GM12878 (cell line): ENCODE measurements around the gene COQ5.

Experiments
- ATF7 ChIP-seq: fragments of 450-650 bp; IDR thresholded peaks from 2 replicates; pipeline ENCODE4 v1.6.1; 2016; ENCODE audit warnings: low read depth, mild to moderate bottlenecking
- BACH1 ChIP-seq: fragments of 450-650 bp; IDR thresholded peaks from 2 replicates; pipeline ENCODE4 v1.6.1; 2017; ENCODE audit warnings: mild to moderate bottlenecking, borderline replicate concordance
- CREB1 ChIP-seq: IDR thresholded peaks from 2 replicates; pipeline ENCODE4 v1.6.1; 2012; ENCODE audit warnings: low read depth, mild to moderate bottlenecking, inconsistent platforms
- EP300 ChIP-seq, 2 experiments: fragments of 150-350 bp in 1 of 2; IDR thresholded peaks; 2 replicates each; pipeline ENCODE4 v1.6.1; 2011 to 2012; ENCODE audit warnings: low read depth in 2 of 2, low read length in 2 of 2, borderline replicate concordance in 1 of 2, improper control_type of control experiment in 1 of 2, inconsistent platforms in 1 of 2; ENCODE audit not compliant: control insufficient read depth in 1 of 2
- GABPA ChIP-seq: IDR thresholded peaks from 2 replicates; pipeline ENCODE4 v1.6.1; 2014; ENCODE audit warnings: antibody characterized with exemption, low read depth, mild to moderate bottlenecking, inconsistent platforms
- SIN3A ChIP-seq: IDR thresholded peaks from 2 replicates; pipeline ENCODE4 v1.6.1; 2012; ENCODE audit warnings: low read depth, low read length, improper control_type of control experiment
- STAT3 ChIP-seq: IDR thresholded peaks from 2 replicates; pipeline ENCODE4 v1.6.1; 2011; ENCODE audit warnings: low read depth, low read length, improper control_type of control experiment
- TCF12 ChIP-seq: IDR thresholded peaks from 2 replicates; pipeline ENCODE4 v1.6.1; 2011; ENCODE audit warnings: low read depth, mild to moderate bottlenecking, low read length
- TCF7 ChIP-seq: IDR thresholded peaks from 2 replicates; pipeline ENCODE4 v1.6.1; 2014; ENCODE audit warnings: antibody characterized with exemption, borderline replicate concordance
- TF ChIP-seq, protein P1 (sequence below): IDR thresholded peaks from 2 replicates; pipeline ENCODE4 v1.6.1; 2012; ENCODE audit warnings: low read length, inconsistent platforms
- TF ChIP-seq, protein P2 (sequence below), 3 experiments: IDR thresholded peaks in 2 of 3; conservative IDR thresholded peaks in 1 of 3; 2 replicates each; pipeline ENCODE4 v1.5.1; 2011; ENCODE audit warnings: low read depth in 3 of 3, low read length in 3 of 3, mild to moderate bottlenecking in 3 of 3, control low read depth in 2 of 3, moderate library complexity in 2 of 3, inconsistent platforms in 1 of 3, mixed read lengths in 1 of 3; ENCODE audit not compliant: control insufficient read depth in 2 of 3, insufficient read depth in 1 of 3; ENCODE audit errors: extremely low read depth in 1 of 3

- TF ChIP-seq ATF7 (no peak), TCF7 (no peak), EP300 (IDR thresholded peaks at IDR 0.05; ENCODE audit: borderline replicate concordance in 1 of 2, control insufficient read depth in 1 of 2, low read depth in 2 of 2, low read length in 2 of 2) (no peak), GABPA (no peak), TCF12 (no peak), CREB1 (no peak), STAT3 (no peak), BACH1 (no peak), SIN3A (no peak)
- TF ChIP-seq, protein P1, sequence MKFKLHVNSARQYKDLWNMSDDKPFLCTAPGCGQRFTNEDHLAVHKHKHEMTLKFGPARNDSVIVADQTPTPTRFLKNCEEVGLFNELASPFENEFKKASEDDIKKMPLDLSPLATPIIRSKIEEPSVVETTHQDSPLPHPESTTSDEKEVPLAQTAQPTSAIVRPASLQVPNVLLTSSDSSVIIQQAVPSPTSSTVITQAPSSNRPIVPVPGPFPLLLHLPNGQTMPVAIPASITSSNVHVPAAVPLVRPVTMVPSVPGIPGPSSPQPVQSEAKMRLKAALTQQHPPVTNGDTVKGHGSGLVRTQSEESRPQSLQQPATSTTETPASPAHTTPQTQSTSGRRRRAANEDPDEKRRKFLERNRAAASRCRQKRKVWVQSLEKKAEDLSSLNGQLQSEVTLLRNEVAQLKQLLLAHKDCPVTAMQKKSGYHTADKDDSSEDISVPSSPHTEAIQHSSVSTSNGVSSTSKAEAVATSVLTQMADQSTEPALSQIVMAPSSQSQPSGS = no peak
- TF ChIP-seq, protein P2, sequence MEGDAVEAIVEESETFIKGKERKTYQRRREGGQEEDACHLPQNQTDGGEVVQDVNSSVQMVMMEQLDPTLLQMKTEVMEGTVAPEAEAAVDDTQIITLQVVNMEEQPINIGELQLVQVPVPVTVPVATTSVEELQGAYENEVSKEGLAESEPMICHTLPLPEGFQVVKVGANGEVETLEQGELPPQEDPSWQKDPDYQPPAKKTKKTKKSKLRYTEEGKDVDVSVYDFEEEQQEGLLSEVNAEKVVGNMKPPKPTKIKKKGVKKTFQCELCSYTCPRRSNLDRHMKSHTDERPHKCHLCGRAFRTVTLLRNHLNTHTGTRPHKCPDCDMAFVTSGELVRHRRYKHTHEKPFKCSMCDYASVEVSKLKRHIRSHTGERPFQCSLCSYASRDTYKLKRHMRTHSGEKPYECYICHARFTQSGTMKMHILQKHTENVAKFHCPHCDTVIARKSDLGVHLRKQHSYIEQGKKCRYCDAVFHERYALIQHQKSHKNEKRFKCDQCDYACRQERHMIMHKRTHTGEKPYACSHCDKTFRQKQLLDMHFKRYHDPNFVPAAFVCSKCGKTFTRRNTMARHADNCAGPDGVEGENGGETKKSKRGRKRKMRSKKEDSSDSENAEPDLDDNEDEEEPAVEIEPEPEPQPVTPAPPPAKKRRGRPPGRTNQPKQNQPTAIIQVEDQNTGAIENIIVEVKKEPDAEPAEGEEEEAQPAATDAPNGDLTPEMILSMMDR (IDR thresholded peaks at IDR 0.05 in 2 of 3, conservative IDR thresholded peaks at IDR 0.05 in 1 of 3; ENCODE audit: control insufficient read depth in 2 of 3, extremely low read depth in 1 of 3, insufficient read depth in 1 of 3, low read depth in 3 of 3, low read length in 3 of 3) = no peak
Observed at GRCh38 chr12:120542166-120542565, 13.2 kb upstream of the COQ5 start.
